A204.1 (cell line): Measurements from ENCODE around the gene ZNF223.

Experiments used
- FAIRE-seq: peaks from 2 replicates; lab custom pipeline; 2012; peaks lifted over from hg19 to GRCh38; lab: Jason Lieb, UNC

Gene ZNF223

DNA sequence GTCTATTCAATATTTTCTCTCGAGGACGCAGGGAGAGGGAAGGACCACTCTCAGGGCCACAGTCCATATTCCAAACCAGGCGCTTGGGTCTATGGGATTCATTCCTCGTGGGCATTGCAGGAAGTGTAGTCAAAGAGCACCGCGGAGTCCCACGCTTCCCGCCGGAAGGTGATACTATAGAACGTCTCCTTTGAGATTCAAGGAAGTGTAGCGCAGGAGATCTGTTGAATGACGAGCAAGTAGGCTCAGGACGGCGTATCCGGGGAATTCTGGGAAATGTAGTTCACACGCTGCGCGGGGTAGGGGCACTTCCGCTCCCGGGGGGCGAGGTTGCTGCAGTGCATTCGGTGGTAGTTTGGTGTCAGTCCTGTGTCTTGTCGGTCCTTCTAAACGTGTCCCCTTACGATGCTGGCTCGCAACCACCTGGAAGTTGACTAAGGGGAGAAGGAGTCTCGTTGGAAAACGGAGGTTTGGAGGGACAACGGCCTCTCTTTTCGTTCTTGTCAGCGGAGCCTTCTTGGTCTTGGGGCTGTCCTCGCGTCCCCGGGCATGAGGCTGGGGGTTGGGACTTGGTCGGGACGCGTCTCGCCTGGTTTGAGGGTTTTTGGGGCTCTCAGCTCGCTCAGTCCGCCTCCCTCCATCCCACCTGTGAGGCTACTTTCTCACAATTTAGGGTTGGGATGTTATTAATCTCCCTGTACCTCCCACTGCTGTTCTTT is 20.1 kb downstream of the ZNF223 start, which contains the start of gene ZNF284:
Gene ZNF284 (plus strand): TSS at position 336 of the 719 bp plus-strand sequence. CDS start 4,231 bp downstream, outside the sequence.
- peak; percentile 81 for FAIRE-seq

- no peak for FAIRE-seq
Observed at GRCh38 chr19:44072543-44073401, 20.9 kb downstream of the ZNF223 start.

GRCh38 chr19:44076325-44076724 is 24.5 kb downstream of the ZNF223 start:
- FAIRE-seq, result no peak

DNA sequence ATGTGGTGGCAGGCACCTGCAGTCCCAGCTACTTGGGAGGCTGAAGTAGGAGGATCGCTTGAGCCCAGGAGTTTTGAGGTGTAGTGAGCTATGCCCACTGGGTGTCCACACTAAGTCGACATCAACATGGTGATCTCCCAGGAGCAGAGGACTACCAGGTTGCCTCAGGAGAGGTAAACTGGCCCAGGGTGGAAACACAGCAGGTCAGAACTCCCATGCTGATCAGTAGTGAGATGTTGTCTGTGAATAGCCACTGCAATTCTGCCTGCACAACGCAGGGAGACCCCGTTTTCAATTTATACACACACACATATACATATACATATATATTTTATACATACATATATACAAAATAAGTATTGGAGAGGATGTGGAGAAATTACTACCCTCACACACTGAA is 40.3 kb downstream of the ZNF223 start:
- FAIRE-seq, result no peak

DNA sequence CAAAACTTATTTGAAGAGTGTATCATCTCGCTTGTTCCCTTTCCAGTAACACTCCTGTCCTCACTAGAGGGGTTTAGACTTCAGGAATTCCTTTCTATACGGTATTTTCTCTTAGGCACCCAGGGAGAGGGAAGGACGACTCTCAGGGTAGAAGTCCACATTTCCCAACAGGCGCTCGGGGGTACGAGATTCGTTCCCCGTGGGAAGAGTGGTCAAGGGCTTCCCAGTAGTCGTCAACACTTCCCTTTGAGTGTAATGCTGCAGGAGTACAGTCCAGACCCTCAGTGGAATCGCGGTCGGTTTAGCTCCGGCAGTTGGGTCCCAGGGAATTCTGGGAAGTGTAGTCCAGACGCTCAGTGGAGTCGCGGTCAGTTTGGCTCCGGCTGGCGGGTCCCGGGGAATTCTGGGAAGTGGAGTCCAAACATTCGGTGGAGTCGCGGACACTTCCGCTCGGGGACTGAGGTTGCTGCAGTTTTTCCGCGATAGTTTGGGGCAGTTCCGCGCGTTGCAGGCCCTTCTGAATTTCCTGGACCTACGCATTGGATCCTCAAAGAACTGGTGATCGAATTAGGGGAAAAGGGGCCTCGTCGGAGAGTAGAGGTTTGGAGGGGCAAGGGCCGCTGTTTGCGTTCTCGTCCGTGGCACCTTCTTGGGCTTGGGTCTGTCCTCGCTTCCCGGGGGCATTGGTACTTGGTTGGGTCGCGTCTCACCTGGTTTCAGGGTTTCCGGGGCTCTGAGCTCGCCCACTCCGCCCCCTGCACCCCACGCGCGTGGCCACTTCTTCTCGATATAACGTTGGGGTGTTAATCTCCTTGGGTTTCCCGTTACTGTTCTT is 42.3 kb downstream of the ZNF223 start, which contains the start of gene ZNF224:
Gene ZNF224 (plus strand): TSS at position 431 of the 835 bp plus-strand sequence. CDS start 3,513 bp downstream, outside the sequence.
- FAIRE-seq, result peak; percentile 97

GRCh38 chr19:44107751-44108150 is 55.9 kb downstream of the ZNF223 start:
- FAIRE-seq, result no peak

- no peak for FAIRE-seq
Observed at GRCh38 chr19:44109458-44109857, 57.6 kb downstream of the ZNF223 start.

- FAIRE-seq, result no peak
Observed at GRCh38 chr19:44111910-44112463, 60.2 kb downstream of the ZNF223 start.

DNA sequence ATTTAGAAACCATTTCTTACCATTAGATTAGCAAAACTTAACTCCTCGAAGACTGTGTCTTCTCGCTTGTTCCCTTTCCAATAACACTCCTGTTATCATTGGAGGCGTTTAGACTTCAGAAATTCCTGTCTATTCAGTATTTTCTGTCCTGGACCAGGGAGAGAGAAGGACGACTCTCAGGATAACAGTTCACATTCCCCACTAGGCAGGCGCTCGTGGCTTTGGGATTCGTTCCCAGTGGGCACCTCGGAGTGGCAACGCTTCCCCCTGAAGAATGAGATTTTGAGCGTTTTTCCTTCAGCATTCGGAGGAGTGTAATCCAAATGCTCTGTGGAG is 60.9 kb downstream of the ZNF223 start:
- no peak for FAIRE-seq

GRCh38 chr19:44113138-44113783 is 61.4 kb downstream of the ZNF223 start, which contains the start of gene ZNF225:
TSS of gene ZNF225 (plus strand) at chr19:44113399. CDS start at chr19:44115828, 2,429 bp downstream.
- FAIRE-seq, result peak; percentile 99

DNA sequence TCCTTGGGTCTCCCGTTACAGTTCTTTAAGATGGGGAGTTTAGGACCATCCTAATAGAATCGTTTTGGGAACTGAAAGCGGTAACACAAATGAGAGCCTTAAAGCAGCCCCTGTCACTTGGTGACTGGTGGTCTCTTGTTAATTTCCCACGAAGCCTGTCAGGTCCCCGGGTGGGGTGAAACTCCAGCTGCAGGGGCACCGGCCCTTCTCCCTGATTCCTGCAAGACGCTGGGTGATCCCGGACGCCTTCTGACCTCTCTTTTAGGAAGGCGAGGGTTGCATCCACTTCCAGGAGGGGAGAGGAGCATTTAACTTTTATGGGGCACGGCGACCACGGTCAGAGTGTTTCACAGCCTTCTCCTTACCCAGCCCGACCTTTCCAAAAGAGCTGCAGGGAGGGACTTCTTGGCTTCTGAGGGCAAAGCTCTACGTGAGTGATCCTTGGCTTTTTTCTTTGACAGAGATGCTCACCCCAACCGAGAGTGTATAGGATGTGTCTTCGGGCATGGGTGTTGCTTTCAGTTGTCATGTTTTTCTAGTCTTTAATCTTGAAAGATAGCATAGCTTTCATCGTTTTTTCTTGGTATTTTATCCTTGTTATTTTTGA is 62.1 kb downstream of the ZNF223 start:
- FAIRE-seq, result no peak
